ENCODE results near the gene ARHGAP24.

Gene ARHGAP24

DNA sequence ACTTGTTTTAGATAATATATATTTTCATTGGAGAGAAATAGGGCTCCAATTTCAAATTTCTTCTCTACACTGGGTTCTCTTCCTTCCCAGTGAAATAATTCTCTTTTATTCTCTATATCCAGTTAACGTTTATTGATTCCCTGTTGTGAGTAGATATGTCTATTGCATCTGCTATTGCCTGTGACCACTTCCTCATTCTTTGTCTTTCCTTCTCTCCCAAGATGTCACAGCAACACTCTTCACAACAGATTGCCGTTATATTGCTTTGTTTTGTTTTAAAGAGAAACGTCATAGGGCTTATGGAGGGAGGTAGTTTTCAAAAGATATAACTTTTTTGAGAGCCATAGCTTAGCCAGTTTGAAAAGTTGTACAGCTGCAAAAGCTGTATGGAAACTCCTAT is 343.8 kb downstream of the ARHGAP24 start:
- TF ChIP-seq, protein P1, sequence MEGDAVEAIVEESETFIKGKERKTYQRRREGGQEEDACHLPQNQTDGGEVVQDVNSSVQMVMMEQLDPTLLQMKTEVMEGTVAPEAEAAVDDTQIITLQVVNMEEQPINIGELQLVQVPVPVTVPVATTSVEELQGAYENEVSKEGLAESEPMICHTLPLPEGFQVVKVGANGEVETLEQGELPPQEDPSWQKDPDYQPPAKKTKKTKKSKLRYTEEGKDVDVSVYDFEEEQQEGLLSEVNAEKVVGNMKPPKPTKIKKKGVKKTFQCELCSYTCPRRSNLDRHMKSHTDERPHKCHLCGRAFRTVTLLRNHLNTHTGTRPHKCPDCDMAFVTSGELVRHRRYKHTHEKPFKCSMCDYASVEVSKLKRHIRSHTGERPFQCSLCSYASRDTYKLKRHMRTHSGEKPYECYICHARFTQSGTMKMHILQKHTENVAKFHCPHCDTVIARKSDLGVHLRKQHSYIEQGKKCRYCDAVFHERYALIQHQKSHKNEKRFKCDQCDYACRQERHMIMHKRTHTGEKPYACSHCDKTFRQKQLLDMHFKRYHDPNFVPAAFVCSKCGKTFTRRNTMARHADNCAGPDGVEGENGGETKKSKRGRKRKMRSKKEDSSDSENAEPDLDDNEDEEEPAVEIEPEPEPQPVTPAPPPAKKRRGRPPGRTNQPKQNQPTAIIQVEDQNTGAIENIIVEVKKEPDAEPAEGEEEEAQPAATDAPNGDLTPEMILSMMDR (IDR thresholded peaks at IDR 0.05): no peak

DNA sequence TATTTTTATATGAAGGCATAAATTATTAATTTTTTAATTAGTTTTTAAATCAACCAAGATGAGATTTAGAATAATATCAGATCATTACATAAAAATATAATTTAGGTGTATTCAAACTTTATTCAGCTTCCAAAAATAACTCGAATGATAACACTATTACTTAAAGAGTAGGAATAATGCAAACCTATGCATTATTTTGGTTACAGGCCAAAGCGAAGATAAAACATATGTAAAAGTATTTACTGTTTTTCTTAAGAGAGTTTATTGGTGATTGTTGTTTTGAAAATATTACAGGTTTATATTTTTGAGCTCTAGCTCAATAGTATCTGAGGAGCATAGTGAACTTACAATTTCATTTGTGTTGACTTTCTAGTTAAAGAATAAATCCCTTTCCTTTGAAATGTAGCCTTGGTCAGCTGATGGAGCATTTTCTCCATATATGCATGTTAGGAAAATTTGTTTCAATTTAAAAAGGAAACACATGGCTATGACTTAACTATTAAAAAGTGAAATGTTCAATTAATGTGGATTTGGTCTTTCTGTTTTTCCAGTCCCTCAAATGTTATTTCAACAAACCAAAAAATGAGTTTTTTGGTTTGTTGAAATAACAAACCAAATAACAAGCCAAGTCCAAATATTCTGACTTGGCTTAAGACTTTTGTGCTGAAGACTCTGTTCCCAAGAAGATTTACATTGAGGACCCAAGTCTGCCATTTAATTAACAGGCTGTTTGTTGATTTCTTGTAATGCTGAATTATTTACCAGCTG is 346.9 kb downstream of the ARHGAP24 start:
- TF ChIP-seq, protein P1 (IDR thresholded peaks at IDR 0.05): no peak

DNA sequence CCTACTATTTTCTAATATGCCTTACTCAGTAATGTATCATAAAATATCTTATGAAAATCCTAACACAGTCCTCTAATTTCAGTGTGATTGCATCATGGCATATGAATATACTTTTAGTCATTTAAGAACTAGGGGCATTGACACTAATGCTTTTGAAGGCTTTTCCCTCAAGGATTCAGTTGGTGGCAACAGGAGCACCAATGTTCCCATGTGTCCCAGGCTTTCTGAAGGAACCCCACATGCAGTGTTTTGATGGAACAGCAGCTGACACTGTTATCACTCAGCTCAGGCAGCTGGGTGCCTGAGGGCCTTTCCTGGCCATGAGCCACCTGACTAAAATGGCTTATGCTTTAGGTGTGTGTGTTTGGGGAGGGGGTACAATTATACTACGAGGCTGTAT is 348.3 kb downstream of the ARHGAP24 start:
- TF ChIP-seq, protein P1 (IDR thresholded peaks at IDR 0.05): no peak

DNA sequence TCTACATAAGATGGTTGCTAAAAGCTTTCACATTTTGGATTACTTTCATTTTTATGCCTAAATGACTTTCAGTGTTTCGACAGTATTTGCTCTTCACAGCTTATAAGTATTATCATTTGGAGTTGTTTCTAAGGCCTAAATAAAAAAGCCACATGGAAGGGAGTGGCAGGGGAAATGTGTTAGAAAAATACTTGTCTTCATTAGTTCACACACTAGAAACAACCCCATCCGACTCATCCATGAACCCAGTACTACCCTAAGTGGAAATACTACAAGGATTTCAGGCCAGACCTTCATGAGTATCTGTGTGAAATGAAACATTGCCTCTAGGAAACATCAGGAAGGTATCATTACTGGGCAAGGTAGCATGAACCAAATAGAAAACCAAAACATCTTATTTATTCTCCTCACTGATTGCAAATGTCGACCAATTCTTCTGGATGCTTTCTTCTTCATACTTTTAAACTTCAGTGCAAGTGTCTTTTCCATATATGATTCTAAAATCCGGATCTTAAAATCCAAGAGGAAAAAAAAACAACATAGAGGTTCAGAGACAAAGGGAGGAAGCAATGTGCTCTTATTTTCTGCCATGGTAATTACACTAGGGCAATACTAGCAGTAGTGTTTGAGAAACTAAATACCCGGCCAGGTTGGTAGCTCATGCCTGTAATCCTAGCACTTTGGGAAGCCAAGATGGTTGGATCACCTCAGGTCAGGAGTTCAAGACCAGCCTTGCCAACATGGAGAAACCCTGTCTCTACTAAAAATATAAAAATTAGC is 349.4 kb downstream of the ARHGAP24 start:
- TF ChIP-seq, protein P1 (IDR thresholded peaks at IDR 0.05): no peak

DNA sequence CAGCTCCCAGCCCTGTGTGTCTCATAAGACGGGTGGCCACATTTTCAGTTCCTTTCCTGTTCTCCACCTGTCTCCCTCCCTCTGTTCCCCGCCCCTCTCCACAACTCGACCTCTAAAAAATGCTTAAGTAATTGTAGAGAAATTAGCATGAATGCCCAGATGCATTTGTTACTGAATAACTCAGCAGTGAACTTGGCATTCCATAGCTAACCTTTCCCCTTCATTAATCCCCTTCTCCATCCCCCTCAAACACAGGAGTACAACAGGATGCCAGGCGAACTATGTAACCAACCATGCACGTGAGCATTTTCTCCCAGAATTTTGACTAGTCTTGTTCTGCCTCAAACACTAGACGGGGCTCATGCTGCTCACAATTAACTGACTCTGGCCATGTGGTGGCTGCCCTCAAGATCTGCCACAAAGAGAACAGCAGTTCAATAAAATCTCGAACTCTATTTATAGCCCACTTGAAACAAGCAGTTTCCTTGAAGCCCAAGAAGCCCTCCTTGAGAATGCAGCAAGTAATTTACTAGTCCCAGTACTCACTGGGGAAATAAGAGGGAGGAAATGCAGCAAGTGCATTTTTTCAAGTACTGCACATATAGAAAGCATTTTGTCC is 351.2 kb downstream of the ARHGAP24 start:
- TF ChIP-seq, protein P1 (IDR thresholded peaks at IDR 0.05): no peak

DNA sequence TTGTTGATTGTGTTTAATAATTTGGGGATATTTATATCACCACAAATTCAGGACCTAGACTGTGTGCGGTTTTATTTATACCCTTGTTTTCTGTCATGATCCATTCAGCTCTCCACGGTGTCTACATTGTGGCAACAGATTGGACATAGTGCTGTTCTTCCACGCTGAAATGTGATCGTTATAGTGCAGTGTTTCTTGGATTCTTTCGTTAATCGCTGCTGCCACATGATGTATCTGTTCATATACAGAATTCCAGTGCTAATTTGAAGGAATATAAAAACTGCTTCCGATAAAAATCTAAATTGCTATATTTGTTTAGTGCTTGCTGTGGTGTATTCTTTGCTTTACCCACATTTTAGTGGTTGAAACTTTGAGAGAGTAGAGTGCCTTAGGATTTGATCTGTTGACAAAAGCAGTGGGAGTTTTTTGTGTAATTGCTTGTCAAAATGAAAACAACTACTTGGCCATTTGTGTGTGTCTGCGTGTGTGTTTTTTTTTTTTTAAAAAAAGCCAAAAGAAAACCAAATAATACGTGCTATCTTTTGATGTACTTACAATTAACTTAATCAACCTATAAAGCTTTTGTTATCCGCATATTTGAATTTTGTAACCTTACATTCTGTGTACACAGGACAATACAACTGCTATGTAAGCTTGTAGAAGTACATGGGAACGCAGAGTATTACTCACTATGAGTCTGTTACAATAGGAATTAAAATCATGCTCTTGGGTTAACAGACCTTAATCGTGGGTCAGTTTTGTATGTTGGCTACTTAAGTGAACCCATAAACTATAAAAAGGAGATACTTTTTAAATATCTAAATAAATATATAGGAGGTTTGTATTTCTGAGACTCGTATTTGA is 353.3 kb downstream of the ARHGAP24 start:
- TF ChIP-seq, protein P1 (IDR thresholded peaks at IDR 0.05): no peak

All from LNCAP (cell line).